GM21447 (cell line): ENCODE results near the gene CLRN2.
"Not testable (repeated sequence)": the region's sequence is repeated elsewhere in the genome, so short reads cannot be mapped to it uniquely, and the experiment has no call there.

Experiments used
- ATAC-seq: cut with Tn5 transposase; IDR thresholded peaks from one replicate; pipeline ENCODE4 v1.9.1; 2021; ENCODE audit not compliant: unreplicated experiment

CLRN2 gene

DNA sequence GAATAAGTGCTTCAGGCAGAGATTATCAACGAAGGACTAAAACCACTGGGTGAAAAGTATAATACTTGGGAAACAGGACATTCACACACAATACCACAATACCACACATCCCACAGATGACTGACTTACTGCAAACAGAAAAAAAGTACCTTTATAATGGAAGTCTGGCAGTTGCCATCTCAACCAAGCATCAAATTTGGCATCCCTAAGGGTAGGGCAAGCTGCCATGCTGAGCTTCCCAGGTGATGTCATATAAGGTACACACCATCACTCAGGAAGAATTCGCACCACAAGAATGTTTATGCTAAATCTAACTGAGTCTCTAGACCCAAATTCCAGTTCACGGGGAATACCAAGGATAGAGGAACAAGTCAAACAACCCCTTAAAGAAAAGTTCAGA is 12.2 kb upstream of the CLRN2 start:
- ATAC-seq, result no peak

DNA sequence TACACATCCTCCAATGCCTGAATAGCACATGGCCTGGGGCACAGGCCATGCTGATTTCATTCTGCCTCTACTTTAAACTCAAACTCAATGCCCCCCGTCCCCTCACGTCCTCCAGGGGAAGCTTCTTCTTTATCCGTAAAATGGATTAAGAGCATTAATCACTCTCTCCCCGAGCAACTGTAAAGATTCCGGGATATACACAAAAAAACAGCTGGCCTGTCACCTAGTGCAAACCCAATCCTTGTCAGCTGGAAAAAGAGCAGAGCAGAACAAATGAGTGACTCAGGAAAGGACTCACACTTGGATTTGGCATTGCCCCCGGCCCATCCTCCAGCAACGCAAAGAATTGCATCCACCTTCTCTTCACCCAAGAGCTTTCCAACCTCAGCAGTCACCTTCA is 10.9 kb upstream of the CLRN2 start:
- ATAC-seq, result no peak

DNA sequence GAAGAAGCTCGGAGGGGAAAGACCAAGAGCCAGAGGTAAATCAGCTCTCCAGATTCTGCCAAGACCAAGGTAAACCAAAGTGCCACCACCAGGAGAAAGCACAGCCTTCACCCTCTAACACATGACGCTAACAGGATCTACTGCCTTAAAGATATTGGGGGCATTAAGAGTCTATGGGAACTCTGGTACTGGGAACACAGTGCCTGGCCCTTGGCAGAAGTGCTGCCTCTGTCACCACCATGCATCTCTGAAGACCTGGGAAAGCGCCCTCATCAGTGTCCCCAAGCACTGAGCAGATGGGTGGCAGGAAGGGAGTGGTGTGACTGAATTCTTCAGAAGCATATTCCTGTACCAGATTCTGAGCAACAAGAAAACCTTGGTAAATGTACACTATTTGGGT is 4.4 kb upstream of the CLRN2 start:
- no peak for ATAC-seq

DNA sequence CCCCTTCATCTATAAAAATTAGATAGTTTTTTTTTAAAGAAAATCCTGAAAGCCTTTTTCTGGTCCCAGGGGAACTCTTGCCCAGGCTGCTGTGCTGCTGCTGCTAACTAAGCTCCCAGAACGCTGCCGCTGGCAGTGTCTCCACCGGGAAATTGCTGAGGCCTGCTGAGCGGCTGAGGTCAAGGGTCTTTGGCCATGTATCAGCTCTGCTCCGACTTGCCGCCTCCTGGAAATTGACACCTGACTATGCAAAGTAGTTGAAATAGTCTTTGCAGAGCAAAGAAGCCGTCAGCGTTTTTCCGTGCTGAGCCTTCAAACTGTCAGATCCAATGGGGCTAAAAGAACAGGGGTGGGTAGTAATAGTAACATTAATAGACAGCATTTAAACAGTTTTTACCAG is 3.9 kb upstream of the CLRN2 start:
- no peak for ATAC-seq

DNA sequence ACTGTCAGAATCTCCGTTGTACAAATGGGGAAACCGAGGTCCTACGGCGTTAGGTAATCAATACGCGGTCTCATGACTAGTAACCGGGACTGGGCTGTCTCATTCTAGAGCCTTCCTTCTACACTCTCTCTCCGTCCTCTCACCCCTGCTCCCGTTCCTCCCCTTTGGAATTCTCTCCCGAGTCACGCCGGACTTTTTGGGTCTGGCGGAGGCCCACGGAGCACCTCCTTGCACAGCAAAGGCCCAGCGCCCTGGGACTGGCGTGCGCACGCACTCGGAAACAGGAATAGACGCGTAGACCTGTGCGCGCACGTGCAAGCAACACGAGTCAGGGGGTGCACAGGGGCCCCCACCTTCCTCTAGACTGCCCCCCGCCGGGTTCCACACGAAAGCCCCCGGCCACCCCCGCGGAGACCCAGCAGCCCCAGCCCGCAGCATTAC is 3.4 kb upstream of the CLRN2 start:
- ATAC-seq, result peak; percentile 58

DNA sequence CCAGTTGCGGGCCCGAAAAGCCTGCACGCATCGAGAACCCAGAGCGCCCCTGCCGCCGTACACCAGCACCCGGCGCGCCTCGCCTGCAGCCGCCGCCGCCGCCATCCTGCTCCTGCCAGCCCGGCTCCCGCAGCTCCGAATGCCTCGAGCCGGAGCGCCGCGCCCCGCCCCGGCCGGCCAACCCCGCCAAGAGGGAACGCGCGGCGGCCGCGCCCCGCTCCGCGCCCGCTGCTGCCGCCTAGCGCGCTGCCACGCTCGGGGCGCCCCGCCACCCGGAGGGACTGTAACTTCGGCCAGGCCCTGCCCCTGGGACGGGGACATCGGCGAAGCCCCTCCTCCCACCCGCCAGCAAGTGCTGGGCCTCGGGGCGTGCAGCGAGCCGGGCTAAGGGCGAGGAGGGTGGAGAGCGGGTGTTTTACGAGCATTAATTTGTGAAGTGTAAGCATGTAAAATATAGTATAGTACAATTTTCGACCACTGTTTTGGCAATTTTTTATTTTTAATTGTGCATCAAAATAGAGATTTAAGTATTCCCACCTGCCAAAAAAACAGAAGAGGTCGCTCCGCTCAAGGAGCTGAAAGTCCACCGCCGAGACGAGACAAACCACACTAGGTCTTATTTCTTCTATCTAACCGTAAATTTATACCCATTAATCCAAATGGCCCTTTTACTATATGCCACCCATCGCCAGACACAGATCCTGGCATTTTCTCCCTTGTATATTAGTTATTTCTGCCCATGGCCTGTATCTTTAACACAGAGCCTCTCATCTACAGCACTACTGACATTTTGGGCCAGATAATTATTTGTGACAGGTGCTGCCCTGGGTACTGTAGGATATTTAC is 2.8 kb upstream of the CLRN2 start, which contains the start of gene QDPR:
Gene QDPR, minus strand, starts transcription at position 141 of the 846 bp plus-strand sequence. Its CDS starts 36 bp downstream, at position 105.
- ATAC-seq, result peak; percentile 93

DNA sequence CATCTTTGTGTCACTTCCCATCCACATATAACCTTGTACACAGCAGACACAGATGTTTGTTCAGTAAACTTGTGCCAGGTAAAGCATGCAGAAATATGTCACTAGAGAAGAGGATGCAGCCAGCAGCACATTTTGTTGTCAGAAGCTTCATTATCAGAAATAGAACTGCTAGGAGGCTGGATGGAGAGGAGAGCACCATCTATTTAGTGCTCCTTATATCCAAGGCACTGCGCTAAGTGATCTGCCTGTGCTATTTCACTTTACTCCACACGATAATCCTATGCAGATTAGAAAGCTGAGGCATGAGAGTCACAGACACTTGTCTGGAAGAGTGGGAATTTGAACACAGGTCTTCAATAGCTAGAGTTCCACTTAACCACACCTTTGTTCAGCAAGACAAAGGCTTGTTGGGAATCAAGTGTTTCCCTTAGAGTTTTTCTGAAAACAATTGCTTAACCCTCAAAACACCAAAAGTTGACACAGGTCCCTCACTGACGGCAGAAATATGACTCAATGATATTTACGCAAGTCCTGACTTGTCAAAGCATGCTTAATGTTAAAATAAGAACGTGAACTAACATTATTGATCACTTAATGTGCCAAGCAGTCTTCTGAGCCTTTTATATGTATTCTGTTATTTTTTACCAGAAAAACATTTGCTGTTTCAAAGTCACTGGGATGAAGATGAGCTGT is 1.8 kb upstream of the CLRN2 start:
- no peak for ATAC-seq

DNA sequence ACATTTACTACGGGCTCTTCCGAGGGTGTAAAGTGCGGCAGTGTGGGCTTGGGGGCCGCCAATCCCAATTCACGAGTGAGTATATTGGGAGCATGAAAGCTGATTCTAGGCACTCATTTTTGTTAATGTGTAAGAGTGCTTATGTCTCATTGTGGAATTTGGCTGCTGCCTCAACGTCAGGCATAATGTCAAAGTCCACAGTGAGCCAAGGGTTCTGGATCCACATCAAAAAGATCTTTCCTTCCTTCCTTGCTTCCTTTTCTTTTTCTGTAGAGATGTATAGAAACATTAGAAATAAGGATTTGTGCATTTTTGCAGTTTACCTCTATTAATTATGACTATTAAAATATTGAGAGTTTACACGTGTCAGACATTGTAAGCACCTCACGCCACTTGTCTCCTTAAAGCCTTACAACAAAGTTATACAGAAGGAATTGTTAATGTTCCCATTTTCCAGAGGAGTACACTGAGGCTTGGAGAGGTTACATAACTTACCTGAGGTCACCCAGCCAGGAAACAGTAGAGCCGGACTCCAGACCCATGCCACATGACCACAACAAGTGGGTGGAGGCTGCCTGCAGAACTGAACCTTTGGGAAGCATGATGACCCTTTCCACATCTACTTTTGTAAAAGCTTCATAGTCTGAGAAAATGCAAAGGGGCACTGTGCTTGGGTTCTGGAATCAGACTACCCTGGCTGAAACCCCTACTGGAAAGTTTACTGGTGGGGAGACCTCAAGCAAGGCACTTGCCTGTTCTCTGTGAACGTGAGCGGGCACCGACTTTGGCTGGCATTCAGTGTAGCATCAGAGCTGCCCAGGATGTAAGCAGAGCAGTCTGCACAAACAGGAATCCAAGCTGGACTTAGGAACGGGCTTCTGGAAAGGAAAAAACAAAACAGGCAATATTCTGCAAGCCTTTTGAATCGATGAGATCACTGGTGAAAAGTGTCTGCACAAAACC is 761 bp downstream of the CLRN2 start:
- ATAC-seq, result no peak

DNA sequence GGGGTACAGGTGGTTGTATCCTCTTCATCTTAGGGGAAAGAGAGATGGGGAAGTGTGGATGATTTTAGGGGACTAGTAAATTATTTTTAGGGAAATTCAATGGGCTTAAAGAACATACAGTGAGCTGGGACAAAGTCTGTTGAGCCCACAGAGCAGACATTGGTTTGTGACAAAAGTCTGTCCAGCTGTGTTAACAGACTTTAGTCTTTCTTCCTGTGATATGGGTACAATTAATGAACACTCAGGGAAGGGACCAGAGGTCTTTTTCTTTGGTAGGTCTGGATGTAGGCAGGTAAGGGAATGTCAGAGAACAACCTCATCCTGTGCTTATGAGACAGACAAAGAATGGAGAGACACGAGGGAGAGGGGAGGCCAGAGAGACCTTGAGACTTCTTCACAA is 2.0 kb downstream of the CLRN2 start:
- ATAC-seq, result no peak

DNA sequence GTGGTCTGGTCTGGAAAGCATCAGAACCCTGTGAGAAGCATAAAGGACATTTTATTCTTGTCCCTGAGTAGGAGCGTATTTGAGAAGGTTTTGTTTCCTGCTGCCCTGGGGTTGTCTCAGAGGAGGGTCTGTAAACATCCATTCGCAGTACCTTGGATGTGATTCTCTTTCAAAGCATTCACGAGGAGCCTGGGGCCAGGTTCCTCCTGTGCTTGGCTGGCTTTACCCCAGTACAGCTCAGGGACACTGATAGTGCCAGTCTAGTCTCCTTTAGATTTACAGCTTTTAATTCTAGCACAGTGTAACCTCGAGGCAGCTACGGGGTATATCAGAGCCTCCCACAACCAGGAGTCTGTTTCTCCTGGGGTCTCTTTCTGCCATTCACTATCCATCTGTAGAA is 2.7 kb downstream of the CLRN2 start:
- no peak for ATAC-seq

DNA sequence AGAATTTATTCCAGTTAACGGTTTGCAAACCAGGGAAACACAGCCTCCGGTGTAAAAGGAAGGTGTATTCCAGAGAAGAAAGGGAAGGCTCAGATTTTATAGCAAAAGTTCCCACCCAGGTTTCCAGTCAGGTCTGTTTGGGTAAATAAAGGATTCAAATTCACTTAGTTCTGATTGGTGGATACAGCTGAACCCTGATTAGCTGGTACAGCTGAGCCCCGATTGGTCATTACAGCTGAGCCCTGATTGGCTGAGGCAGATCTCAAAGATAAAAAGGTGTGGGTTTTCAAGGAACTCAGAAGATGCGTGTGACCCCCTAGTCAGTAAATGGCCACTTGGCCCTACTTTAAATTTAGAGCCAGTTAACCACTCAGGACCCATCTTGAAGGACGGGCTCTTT is 6.6 kb downstream of the CLRN2 start:
- ATAC-seq, result no peak

DNA sequence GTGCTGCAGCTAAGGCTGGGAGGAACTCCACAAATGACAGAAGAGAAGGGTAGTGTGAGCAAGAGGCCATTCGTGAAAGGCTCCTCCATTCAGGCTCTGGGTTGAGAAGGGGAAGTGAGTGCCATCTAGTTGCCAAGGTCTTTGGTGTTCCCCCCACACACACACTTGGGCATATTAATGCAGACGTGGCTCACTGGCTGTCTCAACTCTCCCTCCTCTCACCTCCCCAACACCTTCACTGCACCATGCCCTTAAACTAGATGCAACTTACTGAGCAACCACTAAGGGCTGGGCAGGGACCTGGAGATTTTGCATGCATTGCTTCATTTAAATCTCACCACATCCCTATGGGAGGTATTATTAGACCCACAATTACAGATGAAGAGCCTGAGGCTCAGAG is 8.7 kb downstream of the CLRN2 start:
- ATAC-seq, result no peak

DNA sequence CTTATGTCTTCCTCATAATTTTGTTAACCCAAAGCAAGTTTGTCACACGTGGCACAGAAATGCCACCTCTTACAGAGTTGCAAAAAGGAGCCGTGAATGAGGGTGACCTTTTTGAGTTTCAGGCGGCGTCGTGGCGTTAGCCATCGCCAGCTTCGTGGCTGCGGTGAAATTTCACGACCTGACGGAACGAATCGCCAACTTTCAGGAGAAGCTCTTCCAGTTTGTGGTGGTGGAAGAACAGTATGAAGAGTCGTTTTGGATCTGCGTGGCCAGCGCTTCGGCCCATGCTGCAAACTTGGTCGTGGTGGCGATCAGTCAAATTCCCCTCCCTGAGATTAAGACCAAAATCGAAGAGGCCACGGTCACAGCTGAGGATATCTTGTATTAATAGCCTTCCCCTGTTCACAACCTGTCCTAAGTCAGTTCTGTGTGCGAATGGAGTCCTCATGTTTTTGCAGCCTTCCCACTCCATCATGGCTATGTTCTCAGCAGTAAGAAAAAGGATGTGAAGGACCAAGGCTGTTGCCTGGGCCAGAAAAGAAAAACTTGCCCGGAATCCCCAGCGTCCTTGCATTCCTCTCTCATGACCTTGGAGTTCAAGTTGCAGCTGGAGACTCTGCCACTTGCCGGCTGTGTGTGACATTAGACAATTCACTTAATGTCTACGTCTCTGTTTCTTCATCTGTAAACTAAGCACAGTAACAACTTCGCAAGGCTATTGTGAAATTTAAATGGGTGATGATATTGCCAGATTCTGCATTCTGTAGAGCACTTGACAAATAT is 11.9 kb downstream of the CLRN2 start:
- ATAC-seq, result no peak

DNA sequence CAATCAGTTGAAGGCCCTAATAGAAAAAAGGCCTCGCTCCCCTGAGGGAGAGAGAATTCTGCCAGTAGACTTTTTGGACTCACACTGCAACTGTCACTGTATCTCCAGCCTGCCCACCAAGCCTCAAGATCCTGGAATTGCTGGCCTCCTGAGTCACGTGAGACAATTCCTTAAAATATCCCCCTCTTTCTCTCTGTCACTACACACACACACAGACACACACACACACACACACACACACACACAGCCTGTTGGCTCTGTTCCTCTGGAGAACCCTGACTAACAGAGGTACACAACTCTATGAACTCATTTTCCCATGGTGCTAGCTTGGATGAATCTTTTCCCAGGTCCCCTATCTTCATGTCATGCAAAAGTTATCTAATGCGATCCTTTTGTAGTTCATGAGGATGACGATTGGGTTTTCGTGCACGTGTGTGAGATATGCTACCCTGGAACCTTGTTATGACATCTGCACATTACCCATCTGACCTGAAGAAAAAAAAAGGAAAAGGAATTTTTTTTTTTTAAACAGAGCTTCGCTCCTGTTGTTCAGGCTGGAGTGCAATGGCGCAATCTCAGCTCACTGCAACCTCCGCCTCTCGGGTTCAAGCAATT is 13.7 kb downstream of the CLRN2 start:
- ATAC-seq, result no peak

DNA sequence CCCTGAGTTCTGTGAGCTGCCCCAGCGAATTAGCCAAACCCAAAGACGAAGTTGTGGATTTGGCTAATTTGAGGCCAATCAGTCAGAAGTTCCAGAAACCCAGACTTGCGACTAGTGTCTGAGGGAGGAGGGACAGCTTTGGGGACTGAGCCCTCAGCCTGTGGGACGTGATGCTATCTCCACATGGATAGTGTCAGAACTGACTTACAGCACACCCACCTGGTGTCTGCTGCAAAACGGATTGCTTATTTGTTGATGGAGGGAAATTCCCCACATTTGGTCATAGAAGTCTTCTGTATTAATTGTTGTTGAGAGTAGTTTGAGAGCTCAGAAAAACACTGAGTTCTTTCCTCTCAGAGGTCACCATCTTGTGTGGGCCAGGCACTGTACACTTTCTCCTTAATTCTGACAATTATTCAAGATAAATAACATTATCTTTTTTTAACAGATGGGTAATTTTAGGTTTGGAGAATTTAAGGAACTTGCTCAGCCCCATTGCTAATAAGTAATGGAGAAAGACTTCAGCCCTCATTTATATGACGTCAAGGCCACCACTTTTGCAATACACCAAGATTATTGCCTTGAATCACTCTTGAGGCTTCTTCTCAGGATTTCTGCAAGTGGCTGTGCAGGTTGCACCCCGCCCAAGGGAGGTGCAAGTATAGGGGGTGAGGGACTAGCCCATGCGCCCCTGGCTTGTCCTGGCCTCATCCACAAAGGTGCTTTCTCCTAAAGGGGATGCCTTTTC is 16.7 kb downstream of the CLRN2 start:
- no peak for ATAC-seq

DNA sequence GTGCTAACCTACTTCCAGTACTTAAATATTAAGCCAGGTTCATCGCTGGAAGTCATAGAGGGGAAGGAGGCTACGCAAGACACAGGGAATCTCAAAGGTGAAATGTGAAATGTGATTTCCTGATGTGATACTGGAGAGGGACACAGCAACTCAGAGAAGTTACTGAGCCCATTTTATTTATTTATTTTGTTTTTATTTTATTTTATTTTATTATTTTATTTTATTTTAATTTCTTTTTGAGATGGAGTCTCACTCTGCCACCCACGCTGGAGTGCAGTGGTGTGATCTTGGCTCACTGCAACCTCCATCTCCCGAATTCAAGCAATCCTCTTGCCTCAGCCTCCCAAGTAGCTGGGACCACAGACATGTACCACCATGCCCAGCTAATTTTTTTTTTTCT is 19.7 kb downstream of the CLRN2 start:
- ATAC-seq, result no peak

DNA sequence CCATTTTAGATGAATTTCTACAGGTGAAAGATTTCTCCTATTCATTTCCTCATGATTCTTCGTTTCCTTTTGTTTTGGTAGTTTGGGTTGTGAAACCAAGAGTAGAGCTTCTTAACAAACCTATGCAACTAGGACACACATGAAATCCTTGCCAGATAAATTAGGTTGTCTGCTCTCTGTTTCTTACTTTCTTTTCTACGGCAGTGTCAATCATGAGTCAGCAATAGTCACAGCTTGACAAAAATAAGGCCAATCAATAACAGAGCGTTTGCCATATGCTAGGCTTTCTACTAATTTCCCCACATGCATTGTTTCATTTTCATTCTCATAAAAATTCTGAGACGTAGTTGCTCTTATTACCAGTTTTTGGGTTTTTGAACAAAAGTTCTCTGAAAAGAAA is 20.3 kb downstream of the CLRN2 start:
- ATAC-seq, result no peak

DNA sequence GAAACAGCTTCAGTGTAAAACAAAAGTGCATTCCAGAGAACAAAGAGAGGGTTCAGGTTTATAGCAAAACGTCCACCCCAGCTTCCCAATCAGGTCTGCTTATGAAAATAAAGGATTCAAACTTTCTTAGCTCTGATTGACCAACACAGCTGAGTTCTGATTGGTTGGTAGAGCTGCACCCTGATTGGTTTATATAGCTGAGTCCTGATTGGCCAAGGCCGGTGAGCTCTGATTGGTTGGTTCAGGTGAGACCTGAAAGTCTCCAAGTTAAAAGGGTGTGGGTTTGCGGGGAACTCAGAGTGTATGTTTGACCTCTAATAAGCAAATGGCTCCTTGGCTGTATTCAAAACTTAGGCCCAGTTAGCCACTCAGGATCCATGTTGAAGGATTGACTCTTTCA is 20.9 kb downstream of the CLRN2 start:
- no peak for ATAC-seq

DNA sequence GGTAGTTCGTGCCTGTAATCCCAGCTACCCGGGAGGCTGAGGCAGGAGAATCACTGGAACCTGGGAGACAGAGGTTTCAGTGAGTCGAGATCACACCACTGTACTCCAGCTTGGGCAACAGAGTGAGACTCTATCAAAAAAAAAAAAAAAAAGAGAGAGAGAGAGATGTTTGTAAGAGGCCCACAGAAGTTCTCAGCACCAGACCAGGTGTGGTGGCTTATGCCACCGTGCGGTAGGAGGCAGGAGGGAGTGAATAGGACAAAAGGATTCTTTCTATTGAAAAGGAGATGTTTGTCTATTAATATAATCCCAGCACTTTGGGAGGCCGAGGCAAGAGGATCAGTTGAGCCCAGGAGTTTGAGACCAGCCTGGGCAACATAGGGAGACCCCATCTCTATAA is 22.1 kb downstream of the CLRN2 start:
- ATAC-seq, result not testable (repeated sequence)
